GM18907 (cell line): ENCODE results near the gene SYT1.

Experiments used
- ATAC-seq: cut with Tn5 transposase; IDR thresholded peaks from one replicate; pipeline ENCODE4 v1.9.1; 2021; ENCODE audit warnings: mild to moderate bottlenecking, moderate library complexity; ENCODE audit not compliant: unreplicated experiment

The SYT1 gene

GRCh38 chr12:79378496-79378895 is 513.9 kb downstream of the SYT1 start:
- ATAC-seq = no peak

- no peak for ATAC-seq
These were observed 515.8 kb downstream of the SYT1 start for GRCh38 chr12:79380402-79380801.

- no peak for ATAC-seq
These were observed 517.0 kb downstream of the SYT1 start for GRCh38 chr12:79381248-79382208.

- ATAC-seq = no peak
These were observed 520.0 kb downstream of the SYT1 start for GRCh38 chr12:79384551-79384950.

GRCh38 chr12:79388011-79388410 is 523.4 kb downstream of the SYT1 start:
- ATAC-seq = no peak

- ATAC-seq = no peak
These were observed 529.3 kb downstream of the SYT1 start for GRCh38 chr12:79393842-79394241.

GRCh38 chr12:79397609-79398008 is 533.0 kb downstream of the SYT1 start:
- ATAC-seq = no peak

- no peak for ATAC-seq
These were observed 535.9 kb downstream of the SYT1 start for GRCh38 chr12:79400481-79400880.

GRCh38 chr12:79402606-79403005 is 538.0 kb downstream of the SYT1 start:
- no peak for ATAC-seq

GRCh38 chr12:79406993-79407392 is 542.4 kb downstream of the SYT1 start:
- no peak for ATAC-seq

- ATAC-seq = peak; percentile 94
These were observed 543.4 kb downstream of the SYT1 start for GRCh38 chr12:79407671-79408622.

GRCh38 chr12:79408689-79409088 is 544.1 kb downstream of the SYT1 start:
- ATAC-seq = no peak

GRCh38 chr12:79409562-79409961 is 545.0 kb downstream of the SYT1 start:
- ATAC-seq = no peak

GRCh38 chr12:79411791-79412190 is 547.2 kb downstream of the SYT1 start:
- no peak for ATAC-seq

GRCh38 chr12:79413796-79414195 is 549.2 kb downstream of the SYT1 start:
- ATAC-seq = no peak

- no peak for ATAC-seq
These were observed 549.7 kb downstream of the SYT1 start for GRCh38 chr12:79414252-79414651.

- no peak for ATAC-seq
These were observed 550.7 kb downstream of the SYT1 start for GRCh38 chr12:79415321-79415720.

GRCh38 chr12:79415746-79416435 is 551.3 kb downstream of the SYT1 start:
- ATAC-seq = no peak

GRCh38 chr12:79420146-79420618 is 555.6 kb downstream of the SYT1 start:
- ATAC-seq = no peak

GRCh38 chr12:79421236-79421740 is 556.7 kb downstream of the SYT1 start:
- ATAC-seq = no peak
